ENCODE data around the gene SYNDIG1. TPM values are rescaled to one million over a fixed set of nuclear protein-coding genes. Genes with fewer than 3 reads are reported as not detected.

SYNDIG1 gene
- total RNA-seq, 1 experiment from 2014 or later, result not detected

GRCh38 chr20:24704899-24705298 lies 235.5 kb downstream of the SYNDIG1 start:
- Histone ChIP-seq H4K20me1 (ENCODE audit: low read length) (no peaks in the 10 kb centered on the region), H3K9me2 (replicated peaks; ENCODE audit: low read length) (no peaks in the 10 kb centered on the region), H3K4me1 (ENCODE audit: insufficient read depth, low read length) (no peaks in the 10 kb centered on the region), H3K9ac (ENCODE audit: low read length) (no peak overlapping the region), H3K79me2 (ENCODE audit: low read length) (no peaks in the 10 kb centered on the region), H3K27ac (ENCODE audit: low read length) (no peak overlapping the region), H2AFZ (ENCODE audit: low read length) (no peak overlapping the region), H3F3A (ENCODE audit: low read length, unreplicated experiment) (no peaks in the 10 kb centered on the region), H3K9me3 (ENCODE audit: low read length) (no peaks in the 10 kb centered on the region), H3K27me3 (ENCODE audit: low read length) (peaks cover 85% of the 10 kb centered on the region), H3K36me3 (ENCODE audit: low read depth, low read length) (no peaks in the 10 kb centered on the region), H3K4me3 (ENCODE audit: low read length) (no peak overlapping the region), H3K4me2 (ENCODE audit: low read length) (no peak overlapping the region)
- TF ChIP-seq EZH2 (IDR thresholded peaks at IDR 0.05; ENCODE audit: low read length, unreplicated experiment), result no peak
- TF ChIP-seq EZH2phosphoT487 (IDR thresholded peaks at IDR 0.05; ENCODE audit: borderline replicate concordance, low read length), result no peak
- TF ChIP-seq CTCF (conservative IDR thresholded peaks at IDR 0.05; ENCODE audit: low read depth, low read length), result no peak
- POLR2A ChIA-PET (ENCODE audit: unreplicated experiment), result no interaction called here
- ATAC-seq (no peak), DNase-seq (no peak)
- BruUV-seq (replicated peaks), result no TSS peak
- CTCF ChIA-PET, result no interaction called here
- intact Hi-C loops (cut with micrococcal nuclease), result loop anchor here (5.0 kb wide), 1 partner anchor 358 kb away; no protein-coding TSS in a partner anchor

- CTCF ChIA-PET, result no interaction called here
- TF ChIP-seq CTCF (conservative IDR thresholded peaks at IDR 0.05; ENCODE audit: low read depth, low read length) (peak; percentile 57; the same call in 1 of the 2 replicates), EZH2phosphoT487 (IDR thresholded peaks at IDR 0.05; ENCODE audit: borderline replicate concordance, low read length) (no peak), EZH2 (IDR thresholded peaks at IDR 0.05; ENCODE audit: low read length, unreplicated experiment) (no peak)
- BruUV-seq (replicated peaks), result no TSS peak
These were observed 236.1 kb downstream of the SYNDIG1 start for GRCh38 chr20:24705486-24705885.

GRCh38 chr20:24708411-24709295 lies 239.2 kb downstream of the SYNDIG1 start:
- no peaks in the 10 kb centered on the region for H3K36me3 ChIP-seq (ENCODE audit: low read depth, low read length)
- ChIA-PET CTCF (no interaction called here), POLR2A (ENCODE audit: unreplicated experiment) (no interaction called here)
- intact Hi-C loops (cut with micrococcal nuclease), result loop anchor here (5.0 kb wide), 1 partner anchor 361 kb away; no protein-coding TSS in a partner anchor
- H3K4me2 ChIP-seq (ENCODE audit: low read length), result no peak overlapping the region
- no peak for ATAC-seq
- peaks cover 67% of the 10 kb centered on the region for H3K27me3 ChIP-seq (ENCODE audit: low read length)
- H2AFZ ChIP-seq (ENCODE audit: low read length), result no peak overlapping the region
- no peak overlapping the region for H3K27ac ChIP-seq (ENCODE audit: low read length)
- no peak for DNase-seq
- no peaks in the 10 kb centered on the region for H4K20me1 ChIP-seq (ENCODE audit: low read length)
- H3K4me3 ChIP-seq (ENCODE audit: low read length), result no peak overlapping the region
- no peak overlapping the region for H3K9ac ChIP-seq (ENCODE audit: low read length)
- no peaks in the 10 kb centered on the region for H3F3A ChIP-seq (ENCODE audit: low read length, unreplicated experiment)
- no peak for TF ChIP-seq EZH2phosphoT487 (IDR thresholded peaks at IDR 0.05; ENCODE audit: borderline replicate concordance, low read length)
- TF ChIP-seq EZH2 (IDR thresholded peaks at IDR 0.05; ENCODE audit: low read length, unreplicated experiment), result no peak
- no peak for TF ChIP-seq CTCF (conservative IDR thresholded peaks at IDR 0.05; ENCODE audit: low read depth, low read length)
- no peaks in the 10 kb centered on the region for H3K79me2 ChIP-seq (ENCODE audit: low read length)
- H3K9me2 ChIP-seq (replicated peaks; ENCODE audit: low read length), result no peaks in the 10 kb centered on the region
- BruUV-seq (replicated peaks), result no TSS peak
- H3K4me1 ChIP-seq (ENCODE audit: insufficient read depth, low read length), result no peaks in the 10 kb centered on the region
- no peaks in the 10 kb centered on the region for H3K9me3 ChIP-seq (ENCODE audit: low read length)

More at GRCh38 chr20:24705486-24705885, 236.1 kb downstream of the SYNDIG1 start:
- Histone ChIP-seq H4K20me1 (ENCODE audit: low read length) (no peaks in the 10 kb centered on the region), H3K4me3 (ENCODE audit: low read length) (no peak overlapping the region), H3K9me3 (ENCODE audit: low read length) (no peaks in the 10 kb centered on the region), H3K4me1 (ENCODE audit: insufficient read depth, low read length) (no peaks in the 10 kb centered on the region), H3K36me3 (ENCODE audit: low read depth, low read length) (no peaks in the 10 kb centered on the region), H3K9ac (ENCODE audit: low read length) (no peak overlapping the region), H3K27me3 (ENCODE audit: low read length) (peaks cover 86% of the 10 kb centered on the region), H3F3A (ENCODE audit: low read length, unreplicated experiment) (no peaks in the 10 kb centered on the region), H3K27ac (ENCODE audit: low read length) (no peak overlapping the region), H3K79me2 (ENCODE audit: low read length) (no peaks in the 10 kb centered on the region), H3K9me2 (replicated peaks; ENCODE audit: low read length) (no peaks in the 10 kb centered on the region), H3K4me2 (ENCODE audit: low read length) (no peak overlapping the region), H2AFZ (ENCODE audit: low read length) (no peak overlapping the region)
- POLR2A ChIA-PET (ENCODE audit: unreplicated experiment), result no interaction called here
- intact Hi-C loops (cut with micrococcal nuclease), result loop anchor here (5.0 kb wide), 1 partner anchor 358 kb away; no protein-coding TSS in a partner anchor
- DNase-seq, result peak; percentile 48
- peak; percentile 42; the same call in 1 of the 2 replicates for ATAC-seq

All from PC-3 (cell line).